K562 (cell line): ENCODE data around the gene NECAB3. TPM values are rescaled to one million over a fixed set of nuclear protein-coding genes. Genes with fewer than 3 reads are reported as not detected.

Experiments used
- ATAC-seq: fragments of 200-7000 bp; cut with Tn5 transposase; 3 replicates; pipeline ENCODE4 v1.9.1; 2020; ENCODE audit warnings: moderate library complexity
- BruUV-seq: library from RNA; stranded (reverse); fragments of 400-500 nt; replicated peaks from 2 replicates; lab custom pipeline; 2021; lab: Mats Ljungman, UMichigan
- CTCF ChIA-PET: fragments of 300-600 bp; formaldehyde crosslinking; extraction: SDS; loops from one replicate; lab custom pipeline; 2021; ENCODE audit warnings: low intra/inter-chr PET ratio; lab: Yijun Ruan, JAX
- POLR2A ChIA-PET: fragments of 300-600, 350-650 bp; sonication (Branson Sonifier 250); formaldehyde crosslinking; extraction: SDS; loops from one replicate; lab custom pipeline; 2021; ENCODE audit warnings: antibody characterized with exemption, inconsistent platforms; lab: Yijun Ruan, JAX
- DNase-seq, 4 experiments: peaks; one replicate each; pipeline versions ENCODE4 v3.0.0 to v3.0.0-alpha.2; 2011 to 2018; ENCODE audit warnings: low spot score in 3 of 4, mixed read lengths in 3 of 4; ENCODE audit errors: extremely low read depth in 1 of 4
- FAIRE-seq: peaks from 2 replicates; lab custom pipeline; 2011; peaks lifted over from hg19 to GRCh38; lab: Jason Lieb, UNC
- H2AFZ ChIP-seq: 2 replicates; pipeline ENCODE4 v1.6.0; 2011; ENCODE audit warnings: low read depth, low read length, control low read depth, inconsistent platforms
- H3K27ac ChIP-seq: fragments of 200-600 bp; 3 replicates; pipeline ENCODE4 v1.8.0; 2011; ENCODE audit warnings: low read depth, mild to moderate bottlenecking, control low read depth, inconsistent platforms, low read length, moderate library complexity, mixed read lengths; ENCODE audit errors: extremely low read depth
- H3K27me3 ChIP-seq, 2 experiments: fragments of 300-600 bp in 1 of 2; 2 replicates in 1 of 2; 3 replicates in 1 of 2; pipeline versions ENCODE4 v1.6.0 to v1.8.0; 2011; ENCODE audit warnings: inconsistent platforms in 2 of 2, low read length in 2 of 2, mild to moderate bottlenecking in 1 of 2, mixed read lengths in 1 of 2, moderate library complexity in 1 of 2; ENCODE audit not compliant: control insufficient read depth in 2 of 2, insufficient read depth in 2 of 2
- H3K36me3 ChIP-seq: fragments of 300-600 bp; 3 replicates; pipeline ENCODE4 v1.8.0; 2011; ENCODE audit warnings: mild to moderate bottlenecking, low read length, inconsistent platforms; ENCODE audit not compliant: control insufficient read depth, insufficient read depth
- H3K4me1 ChIP-seq, 2 experiments: fragments of 200-600 bp in 1 of 2; replicated peaks in 1 of 2; 2 replicates in 1 of 2; 3 replicates in 1 of 2; pipeline versions ENCODE4 v1.5.1 to v1.8.0; 2011; ENCODE audit warnings: inconsistent platforms in 2 of 2, low read length in 2 of 2, mild to moderate bottlenecking in 1 of 2, mixed read lengths in 1 of 2, moderate library complexity in 1 of 2; ENCODE audit not compliant: control insufficient read depth in 2 of 2, insufficient read depth in 2 of 2
- H3K4me2 ChIP-seq: 2 replicates; pipeline ENCODE4 v1.6.1; 2011; ENCODE audit warnings: low read length, control low read depth, inconsistent platforms, mixed read lengths; ENCODE audit not compliant: insufficient read depth
- H3K4me3 ChIP-seq: fragments of 200-600 bp; sonication (generic), shearing (Covaris generic); 2 replicates; pipeline ENCODE4 v1.5.1; 2016; ENCODE audit warnings: control low read depth, inconsistent platforms
- H3K79me2 ChIP-seq: fragments of 200-600 bp; 3 replicates; pipeline ENCODE4 v1.8.0; 2011; ENCODE audit warnings: low read length, inconsistent platforms; ENCODE audit not compliant: control insufficient read depth, insufficient read depth
- H3K9ac ChIP-seq, 2 experiments: 2 replicates each; pipeline versions ENCODE4 v1.6.0 to v1.6.1; 2011; ENCODE audit warnings: low read depth in 2 of 2, low read length in 2 of 2, control low read depth in 1 of 2, inconsistent platforms in 1 of 2, mild to moderate bottlenecking in 1 of 2, mixed read lengths in 1 of 2; ENCODE audit not compliant: insufficient read depth in 1 of 2
- H3K9me1 ChIP-seq: one replicate; pipeline ENCODE4 v1.6.0; 2011; ENCODE audit warnings: inconsistent platforms, mild to moderate bottlenecking, low read length, moderate library complexity; ENCODE audit not compliant: control insufficient read depth, insufficient read depth
- H3K9me3 ChIP-seq: replicated peaks from 2 replicates; pipeline ENCODE4 v1.5.1; 2011; ENCODE audit warnings: low read depth, low read length, inconsistent platforms; ENCODE audit not compliant: control insufficient read depth, insufficient read depth
- H4K20me1 ChIP-seq: replicated peaks from 2 replicates; pipeline ENCODE4 v1.6.1; 2011; ENCODE audit warnings: low read length, inconsistent platforms, mixed read lengths; ENCODE audit not compliant: control insufficient read depth, insufficient read depth
- RBFOX2 ChIP-seq: fragments of 200-400 bp; formaldehyde crosslinking; IDR thresholded peaks from 2 replicates; pipeline ENCODE4 v1.6.1; 2017; ENCODE audit warnings: low read depth, mild to moderate bottlenecking, low read length, moderate library complexity
- WGBS: fragments of 100-300 bp; shearing (Covaris generic); methylation state at CpG from one replicate; pipeline ENCODE4 v1.1.6; 2016; ENCODE audit warnings: low coverage, mixed read lengths; ENCODE audit not compliant: insufficient coverage; ENCODE audit errors: missing lambda C conversion rate; 5-methylcytosine and 5-hydroxymethylcytosine counted together
- in situ Hi-C: fragments of 300-500 bp; cut with MboI; formaldehyde crosslinking; loops from 4 replicates; pipeline ENCODE4 v1.15.0; 2018; ENCODE audit warnings: inconsistent platforms, mixed read lengths
- intact Hi-C: fragments of 100-400 bp; cut with micrococcal nuclease; formaldehyde crosslinking; loops from 2 replicates; pipeline ENCODE4 v1.14.2; 2022
- polyA plus RNA-seq, 8 experiments: library from polyadenylated mRNA; depleted of rRNA in 4 of 8; stranded (reverse) in 5 of 8; unstranded in 3 of 8; fragments of >200 nt; fragmentation: Nextera tagmentation in 2 of 8; fragmentation: Illumina TruSeq in 1 of 8; extraction: Ambion mirVana in 2 of 8; extraction: Trizol in 1 of 8; gene quantifications; 2 replicates each; pipeline versions ENCODE4 v1.2.1 to v1.2.3, GENCODE V29; 2011 to 2014; ENCODE audit warnings: inconsistent platforms in 1 of 8, missing spikeins in 1 of 8
- total RNA-seq, 7 experiments: library from RNA; depleted of rRNA in 6 of 7; stranded (reverse); fragments of >200 nt in 6 of 7; fragmentation: Illumina TruSeq in 2 of 7; extraction: Trizol in 2 of 7; gene quantifications; 2 replicates each; pipeline versions ENCODE4 v1.2.1 to v1.2.3, GENCODE V29; 2011 to 2021; ENCODE audit warnings: low replicate concordance in 1 of 7
- TF ChIP-seq, protein P1 (sequence below): fragments of 450-650 bp; formaldehyde crosslinking; conservative IDR thresholded peaks from 2 replicates; pipeline ENCODE4 v1.4.0; 2022; ENCODE audit warnings: mild to moderate bottlenecking, missing genetic modification characterization

Gene NECAB3
- total and polyA plus RNA-seq, 9 of the 15 experiments (the other 6 are each of a cell fraction or from before 2014, with no cell fraction given), result 0.94 to 63.3 (median 31.5) TPM

GRCh38 chr20:33669224-33669623, 5.0 kb downstream of the NECAB3 start:
- FAIRE-seq (no peak), ATAC-seq (no peak), DNase-seq (no peak)
- Histone ChIP-seq H4K20me1 (peaks cover 7% of the 10 kb centered on the region; the same call in 1 of the 2 replicates), H3K79me2 (peaks cover 34% of the 10 kb centered on the region), H3K27me3 (no peaks in the 10 kb centered on the region), H3K36me3 (peaks cover 54% of the 10 kb centered on the region), H3K9ac (no peak overlapping the region), H2AFZ (no peak overlapping the region), H3K4me2 (no peak overlapping the region), H3K27ac (no peak overlapping the region), H3K4me3 (no peak overlapping the region), H3K9me3 (no peaks in the 10 kb centered on the region), H3K4me1 (peaks cover 21 to 61% of the 10 kb centered on the region in 2 experiments), H3K9me1 (peaks cover 5% of the 10 kb centered on the region)
- WGBS, result 96% methylated on average over 5 of the region's 5 CpGs
- CTCF ChIA-PET, result no interaction called here
- POLR2A ChIA-PET, result interaction anchor here (0.6 to 1.1 kb wide), 5 partner anchors 16 to 422 kb away, joined by 3 to 6 read pairs (median 4); partner anchors contain the start of gene PXMP4
- no TSS peak for BruUV-seq
- in situ Hi-C loops (loop anchor here (5.0 kb wide), 1 partner anchor 58 kb away; no protein-coding TSS in a partner anchor), intact Hi-C loops (no loop called here)
- TF ChIP-seq RBFOX2, result peak; percentile 32; the same call in 1 of the 2 replicates
- TF ChIP-seq, protein P1, sequence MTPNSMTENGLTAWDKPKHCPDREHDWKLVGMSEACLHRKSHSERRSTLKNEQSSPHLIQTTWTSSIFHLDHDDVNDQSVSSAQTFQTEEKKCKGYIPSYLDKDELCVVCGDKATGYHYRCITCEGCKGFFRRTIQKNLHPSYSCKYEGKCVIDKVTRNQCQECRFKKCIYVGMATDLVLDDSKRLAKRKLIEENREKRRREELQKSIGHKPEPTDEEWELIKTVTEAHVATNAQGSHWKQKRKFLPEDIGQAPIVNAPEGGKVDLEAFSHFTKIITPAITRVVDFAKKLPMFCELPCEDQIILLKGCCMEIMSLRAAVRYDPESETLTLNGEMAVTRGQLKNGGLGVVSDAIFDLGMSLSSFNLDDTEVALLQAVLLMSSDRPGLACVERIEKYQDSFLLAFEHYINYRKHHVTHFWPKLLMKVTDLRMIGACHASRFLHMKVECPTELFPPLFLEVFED (CRISPR knock-in tag), result no peak
